Endothelial cell of umbilical vein (primary cell): ENCODE measurements around the gene SFMBT2. TPM values are rescaled to one million over a fixed set of nuclear protein-coding genes. Genes with fewer than 3 reads are reported as not detected.

Source experiments
- BruUV-seq: library from RNA; stranded (reverse); fragments of 400-500 nt; replicated peaks from 2 replicates; lab custom pipeline; 2021; lab: Mats Ljungman, UMichigan
- CTCF ChIA-PET: fragments of 300-600, 350-600 bp; sonication (Branson Sonifier 250); formaldehyde crosslinking; loops from one replicate; lab custom pipeline; 2021; ENCODE audit warnings: antibody characterized with exemption, inconsistent platforms; lab: Charles Lee
- POLR2A ChIA-PET: fragments of 300-600, 350-600 bp; sonication (Branson Sonifier 250); formaldehyde crosslinking; loops from one replicate; lab custom pipeline; 2021; ENCODE audit warnings: antibody characterized with exemption, inconsistent platforms; lab: Charles Lee
- DNase-seq: peaks from one replicate; pipeline ENCODE4 v3.0.0-alpha.2; 2011; ENCODE audit warnings: low read depth, low spot score
- FAIRE-seq: peaks from 2 replicates; lab custom pipeline; 2011; peaks lifted over from hg19 to GRCh38; lab: Jason Lieb, UNC
- H2AFZ ChIP-seq: 2 replicates; pipeline ENCODE4 v1.6.0; 2012; ENCODE audit warnings: low read depth, low read length, control low read depth, inconsistent platforms
- H3K27ac ChIP-seq: 2 replicates; pipeline ENCODE4 v1.5.1; 2011; ENCODE audit warnings: low read depth, mild to moderate bottlenecking, control low read depth, low read length, moderate library complexity; ENCODE audit not compliant: insufficient read depth
- H3K27me3 ChIP-seq, 2 experiments: 2 replicates each; pipeline versions ENCODE4 v1.6.0 to v1.6.1; 2011; ENCODE audit warnings: low read length in 2 of 2, mixed read lengths in 1 of 2; ENCODE audit not compliant: control insufficient read depth in 2 of 2, insufficient read depth in 2 of 2
- H3K36me3 ChIP-seq, 2 experiments: 2 replicates in 1 of 2; 3 replicates in 1 of 2; pipeline ENCODE4 v1.5.1; 2011; ENCODE audit warnings: low read length in 2 of 2, mild to moderate bottlenecking in 1 of 2, moderate library complexity in 1 of 2; ENCODE audit not compliant: control insufficient read depth in 2 of 2, insufficient read depth in 2 of 2; ENCODE audit errors: extremely low read depth in 1 of 2
- H3K4me1 ChIP-seq: 3 replicates; pipeline ENCODE4 v1.5.1; 2011; ENCODE audit warnings: mild to moderate bottlenecking, low read length; ENCODE audit not compliant: control insufficient read depth, insufficient read depth; ENCODE audit errors: extremely low read depth
- H3K4me2 ChIP-seq: 2 replicates; pipeline ENCODE4 v1.6.1; 2011; ENCODE audit warnings: low read length, control low read depth, mixed read lengths; ENCODE audit not compliant: insufficient read depth
- H3K4me3 ChIP-seq, 3 experiments: fragments of 200-600 bp in 1 of 3; sonication (generic), shearing (Covaris generic) in 1 of 3; replicated peaks in 1 of 3; 2 replicates each; pipeline ENCODE4 v1.5.1; 2011 to 2016; ENCODE audit warnings: control low read depth in 3 of 3, low read length in 3 of 3, mild to moderate bottlenecking in 2 of 3, inconsistent platforms in 1 of 3, low read depth in 1 of 3, moderate library complexity in 1 of 3; ENCODE audit not compliant: insufficient read depth in 1 of 3
- H3K79me2 ChIP-seq: 2 replicates; pipeline ENCODE4 v1.6.0; 2012; ENCODE audit warnings: low read length, inconsistent platforms; ENCODE audit not compliant: control insufficient read depth, insufficient read depth
- H3K9ac ChIP-seq: replicated peaks from 2 replicates; pipeline ENCODE3; 2011; ENCODE audit warnings: low read length, control low read depth; ENCODE audit not compliant: insufficient read depth; ENCODE audit errors: extremely low read depth
- H3K9me1 ChIP-seq: replicated peaks from 3 replicates; pipeline ENCODE4 v1.6.0; 2011; ENCODE audit warnings: mild to moderate bottlenecking, low read length; ENCODE audit not compliant: control insufficient read depth, insufficient read depth; ENCODE audit errors: extremely low read depth
- H3K9me3 ChIP-seq: replicated peaks from 2 replicates; pipeline ENCODE4 v1.5.1; 2012; ENCODE audit warnings: low read length, inconsistent platforms; ENCODE audit not compliant: control insufficient read depth, insufficient read depth
- H4K20me1 ChIP-seq: replicated peaks from 2 replicates; pipeline ENCODE3; 2011; ENCODE audit warnings: mild to moderate bottlenecking, low read length; ENCODE audit not compliant: control insufficient read depth, insufficient read depth; ENCODE audit errors: extremely low read depth
- CTCF ChIP-seq, 2 donors: IDR thresholded peaks; 1 replicate in 1 of 2; 2 replicates in 1 of 2; pipeline ENCODE4 v1.5.1; 2011; ENCODE audit warnings: low read length in 2 of 2, mild to moderate bottlenecking in 2 of 2, moderate library complexity in 2 of 2, control low read depth in 1 of 2, inconsistent platforms in 1 of 2, low read depth in 1 of 2; ENCODE audit not compliant: insufficient read depth in 1 of 2; ENCODE audit errors: extremely low read depth in 1 of 2
- EZH2 ChIP-seq: IDR thresholded peaks from 2 replicates; pipeline ENCODE4 v1.6.1; 2012; ENCODE audit warnings: borderline replicate concordance, low read depth, mild to moderate bottlenecking, moderate library complexity, low read length, inconsistent platforms; ENCODE audit not compliant: severe bottlenecking
- FOS ChIP-seq: IDR thresholded peaks from 2 replicates; pipeline ENCODE4 v1.6.1; 2011; ENCODE audit warnings: mild to moderate bottlenecking, low read length, moderate library complexity, borderline replicate concordance; ENCODE audit not compliant: insufficient read depth
- GATA2 ChIP-seq: IDR thresholded peaks from 2 replicates; pipeline ENCODE4 v1.7.0; 2011; ENCODE audit warnings: low read depth, mild to moderate bottlenecking, moderate library complexity, mixed read lengths, low read length; ENCODE audit not compliant: insufficient read length, insufficient read depth
- JUN ChIP-seq: IDR thresholded peaks from 2 replicates; pipeline ENCODE4 v1.6.1; 2011; ENCODE audit warnings: borderline replicate concordance, low read depth; ENCODE audit not compliant: insufficient read length, insufficient read depth
- MYC ChIP-seq: IDR thresholded peaks from one replicate; pipeline ENCODE4 v1.6.1; 2011; ENCODE audit warnings: mild to moderate bottlenecking, low read depth, low read length
- POLR2A ChIP-seq: IDR thresholded peaks from 2 replicates; pipeline ENCODE4 v1.6.1; 2012; ENCODE audit warnings: low read depth, mild to moderate bottlenecking, control low read depth, low read length
- POLR2AphosphoS5 ChIP-seq: IDR thresholded peaks from 2 replicates; pipeline ENCODE4 v1.6.1; 2012; ENCODE audit warnings: low read depth, mild to moderate bottlenecking, control low read depth, low read length, moderate library complexity; ENCODE audit not compliant: insufficient read depth
- dilution Hi-C: fragments of 300-500 bp; cut with MboI; formaldehyde crosslinking; loops from one replicate; pipeline ENCODE4 v1.15.0; 2019; ENCODE audit warnings: low sequenced_read_pairs; ENCODE audit not compliant: extremely low pct_ligation_motif_present
- intact Hi-C: fragments of 100-400 bp; cut with micrococcal nuclease; formaldehyde crosslinking; loops from one replicate; pipeline ENCODE4 v1.10.0; 2022
- polyA plus RNA-seq, 4 experiments: library from polyadenylated mRNA; depleted of rRNA in 3 of 4; stranded (reverse) in 3 of 4; unstranded in 1 of 4; fragments of >200 nt; gene quantifications; 2 replicates each; pipeline versions ENCODE4 v1.2.1 to v1.2.3, GENCODE V29; 2011 to 2012; ENCODE audit warnings: missing spikeins in 1 of 4
- total RNA-seq: library from RNA; stranded (reverse); gene quantifications from 2 replicates; pipeline ENCODE4 v1.2.3, GENCODE V29; 2021
- TF ChIP-seq, protein P1 (sequence below): IDR thresholded peaks from 2 replicates; pipeline ENCODE4 v1.6.1; 2011; ENCODE audit not compliant: insufficient read depth, insufficient read length

SFMBT2 gene
- total and polyA plus RNA-seq, 2 donors (not counting 3 experiments of a cell fraction or from before 2014, with no cell fraction given) = 0.14 to 0.64 TPM

GRCh38 chr10:7239312-7239985 lies 171.4 kb downstream of the SFMBT2 start:
- TF ChIP-seq GATA2 (no peak), POLR2A (no peak), POLR2AphosphoS5 (no peak), EZH2 (no peak), MYC (no peak), JUN (no peak), CTCF (IDR thresholded peaks at IDR 0.05; ENCODE audit: extremely low read depth in 1 of 2, insufficient read depth in 1 of 2, low read depth in 1 of 2, low read length in 2 of 2) (no peak), FOS (no peak)
- TF ChIP-seq, protein P1, sequence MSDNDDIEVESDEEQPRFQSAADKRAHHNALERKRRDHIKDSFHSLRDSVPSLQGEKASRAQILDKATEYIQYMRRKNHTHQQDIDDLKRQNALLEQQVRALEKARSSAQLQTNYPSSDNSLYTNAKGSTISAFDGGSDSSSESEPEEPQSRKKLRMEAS = no peak
- Histone ChIP-seq H3K27me3 (no peaks in the 10 kb centered on the region), H4K20me1 (no peaks in the 10 kb centered on the region), H3K79me2 (no peaks in the 10 kb centered on the region), H3K4me2 (no peak overlapping the region), H3K27ac (no peak overlapping the region), H3K9me3 (no peaks in the 10 kb centered on the region), H3K4me3 (no peak overlapping the region), H3K4me1 (no peaks in the 10 kb centered on the region), H3K9me1 (no peaks in the 10 kb centered on the region), H3K36me3 (no peaks in the 10 kb centered on the region), H2AFZ (no peak overlapping the region), H3K9ac (no peak overlapping the region)
- no TSS peak for BruUV-seq
- DNase-seq (no peak), FAIRE-seq (no peak)
- CTCF ChIA-PET = no interaction called here
- POLR2A ChIA-PET = no interaction called here
- dilution Hi-C loops = no loop called here
- intact Hi-C loops = no loop called here
